Measurements from ENCODE around the gene PDHX. TPM values are rescaled to one million over a fixed set of nuclear protein-coding genes. Genes with fewer than 3 reads are reported as not detected.

The PDHX gene
- polyA plus RNA-seq, 3 donors, result 37.6 to 41.9 (median 40.0) TPM

- DNase-seq (ENCODE audit: low read depth in 3 of 3, low spot score in 2 of 3), result no peak
Measured at GRCh38 chr11:34986883-34987520, 70.6 kb downstream of the PDHX start.

GRCh38 chr11:34987617-34988016 lies 71.2 kb downstream of the PDHX start:
- no peak for DNase-seq (ENCODE audit: low read depth in 3 of 3, low spot score in 2 of 3)

- DNase-seq (ENCODE audit: low read depth in 3 of 3, low spot score in 2 of 3), result no peak
Measured at GRCh38 chr11:34988294-34989255, 72.2 kb downstream of the PDHX start.

- DNase-seq (ENCODE audit: low read depth in 3 of 3, low spot score in 2 of 3), result no peak
Measured at GRCh38 chr11:34990916-34991315, 74.5 kb downstream of the PDHX start.

DNA sequence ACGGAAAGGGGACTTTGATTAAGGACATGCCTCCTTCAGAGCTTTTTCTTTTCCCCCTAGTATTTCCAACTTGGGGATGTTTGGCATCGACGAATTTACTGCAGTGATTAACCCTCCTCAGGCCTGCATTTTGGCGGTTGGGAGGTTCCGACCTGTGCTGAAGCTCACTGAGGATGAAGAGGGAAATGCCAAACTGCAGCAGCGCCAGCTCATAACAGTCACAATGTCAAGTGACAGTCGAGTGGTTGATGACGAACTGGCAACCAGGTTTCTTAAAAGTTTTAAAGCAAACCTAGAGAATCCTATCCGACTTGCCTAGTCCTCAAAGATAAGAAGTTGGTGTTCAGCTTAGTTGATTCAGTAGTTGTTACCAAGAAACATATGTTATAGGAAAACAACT lies 78.4 kb downstream of the PDHX start:
- no peak for DNase-seq (ENCODE audit: low read depth in 3 of 3, low spot score in 2 of 3)

DNA sequence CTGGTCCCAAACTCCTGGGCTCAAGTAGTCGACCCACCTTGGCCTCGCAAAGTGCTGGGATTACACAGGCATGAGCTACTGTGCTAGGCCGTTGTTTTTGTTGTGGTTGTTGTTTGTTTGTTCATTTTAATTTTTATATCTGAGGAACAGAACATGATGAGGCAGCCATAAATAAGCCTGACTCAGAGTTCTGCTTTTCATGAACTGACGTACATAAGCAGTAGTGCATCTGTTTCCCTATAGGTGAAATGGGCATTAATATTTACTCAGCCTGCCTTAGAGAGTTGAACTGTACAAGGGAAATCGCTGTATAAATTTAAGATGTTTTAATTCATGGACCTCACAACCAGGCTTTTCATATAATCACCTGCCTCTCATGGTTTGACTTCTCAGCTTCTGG lies 80.5 kb downstream of the PDHX start:
- DNase-seq (ENCODE audit: low read depth in 3 of 3, low spot score in 2 of 3), result no peak

GRCh38 chr11:34997952-34998528 lies 81.6 kb downstream of the PDHX start:
- DNase-seq (ENCODE audit: low read depth in 3 of 3, low spot score in 2 of 3), result no peak

- DNase-seq (ENCODE audit: low read depth in 3 of 3, low spot score in 2 of 3), result no peak
Measured at GRCh38 chr11:34999453-34999852, 83.0 kb downstream of the PDHX start.

GRCh38 chr11:35003186-35003585 lies 86.8 kb downstream of the PDHX start:
- DNase-seq (ENCODE audit: low read depth in 3 of 3, low spot score in 2 of 3), result no peak

DNA sequence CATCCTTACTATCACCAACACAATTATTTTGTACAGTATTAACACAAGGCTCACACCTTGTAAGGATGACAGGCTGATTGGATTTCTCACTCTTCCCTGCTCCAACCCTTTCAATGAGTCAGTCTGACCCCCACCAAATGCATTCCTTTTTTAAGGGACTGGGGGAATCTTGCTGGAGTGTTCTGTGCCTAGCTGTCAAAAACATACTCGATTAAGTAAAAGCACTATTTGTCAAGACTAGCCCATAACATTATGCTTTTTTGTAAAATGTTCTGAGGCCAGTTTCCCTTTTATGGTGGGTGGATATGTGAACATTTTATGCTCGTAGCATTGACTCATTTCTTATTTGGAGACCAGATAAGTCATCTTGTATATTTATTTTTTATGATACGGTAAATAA lies 87.2 kb downstream of the PDHX start:
- no peak for DNase-seq (ENCODE audit: low read depth in 3 of 3, low spot score in 2 of 3)

- no peak for DNase-seq (ENCODE audit: low read depth in 3 of 3, low spot score in 2 of 3)
Measured at GRCh38 chr11:35005141-35005780, 88.8 kb downstream of the PDHX start.

DNA sequence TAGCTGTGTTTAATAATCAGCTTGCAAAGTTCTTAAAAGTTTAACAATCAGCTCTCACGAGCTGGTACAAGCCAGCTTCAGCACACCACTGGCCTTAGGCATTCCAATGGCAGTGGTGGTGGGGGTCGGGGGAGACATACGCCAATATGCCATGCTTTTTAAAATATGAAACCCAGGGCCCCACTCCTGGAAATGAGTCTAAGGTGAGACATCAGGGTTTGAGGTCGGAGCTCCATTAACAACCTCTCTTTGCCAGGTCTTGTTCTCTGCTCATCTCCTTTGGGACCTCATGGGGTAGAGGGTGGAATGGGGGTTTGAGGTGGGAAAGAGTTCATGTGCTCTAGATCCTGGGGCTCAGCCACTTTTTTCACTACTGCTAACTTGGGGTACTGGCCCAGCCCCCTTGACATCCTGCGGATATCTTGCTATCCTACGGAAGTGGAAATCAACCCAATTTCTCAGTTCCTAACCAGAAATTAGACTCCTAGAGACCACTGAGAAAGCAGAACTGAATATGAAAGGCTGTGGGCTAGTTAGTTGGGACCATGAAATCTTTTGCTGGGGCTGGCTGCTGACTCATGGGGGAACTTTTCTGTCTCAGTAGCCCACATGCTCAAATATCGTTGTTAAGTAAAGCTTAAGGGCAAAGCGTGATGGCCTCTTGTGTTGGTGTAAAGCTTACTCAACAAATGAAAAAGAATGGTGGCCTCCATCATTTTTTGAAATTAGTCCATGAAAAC lies 90.1 kb downstream of the PDHX start:
- DNase-seq (ENCODE audit: low read depth in 3 of 3, low spot score in 2 of 3), result no peak

DNA sequence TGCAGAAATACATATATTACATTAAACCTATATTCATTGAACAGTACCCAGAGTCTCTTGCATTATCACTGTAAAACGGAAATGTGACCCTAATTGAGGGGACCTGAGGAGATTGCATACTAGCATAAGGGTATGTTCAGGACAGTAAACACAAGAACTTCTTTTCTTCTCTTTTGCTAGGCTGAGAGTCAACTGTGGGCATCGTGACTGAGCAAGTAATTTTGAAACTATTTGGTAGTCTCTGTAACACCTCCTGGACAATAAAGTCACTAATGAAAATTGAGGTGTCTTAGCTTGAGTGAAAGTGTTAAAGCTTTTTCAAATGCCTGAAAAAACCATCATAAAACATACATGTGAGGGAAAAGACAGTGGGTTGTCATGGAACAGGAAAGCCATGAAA lies 90.9 kb downstream of the PDHX start:
- no peak for DNase-seq (ENCODE audit: low read depth in 3 of 3, low spot score in 2 of 3)

DNA sequence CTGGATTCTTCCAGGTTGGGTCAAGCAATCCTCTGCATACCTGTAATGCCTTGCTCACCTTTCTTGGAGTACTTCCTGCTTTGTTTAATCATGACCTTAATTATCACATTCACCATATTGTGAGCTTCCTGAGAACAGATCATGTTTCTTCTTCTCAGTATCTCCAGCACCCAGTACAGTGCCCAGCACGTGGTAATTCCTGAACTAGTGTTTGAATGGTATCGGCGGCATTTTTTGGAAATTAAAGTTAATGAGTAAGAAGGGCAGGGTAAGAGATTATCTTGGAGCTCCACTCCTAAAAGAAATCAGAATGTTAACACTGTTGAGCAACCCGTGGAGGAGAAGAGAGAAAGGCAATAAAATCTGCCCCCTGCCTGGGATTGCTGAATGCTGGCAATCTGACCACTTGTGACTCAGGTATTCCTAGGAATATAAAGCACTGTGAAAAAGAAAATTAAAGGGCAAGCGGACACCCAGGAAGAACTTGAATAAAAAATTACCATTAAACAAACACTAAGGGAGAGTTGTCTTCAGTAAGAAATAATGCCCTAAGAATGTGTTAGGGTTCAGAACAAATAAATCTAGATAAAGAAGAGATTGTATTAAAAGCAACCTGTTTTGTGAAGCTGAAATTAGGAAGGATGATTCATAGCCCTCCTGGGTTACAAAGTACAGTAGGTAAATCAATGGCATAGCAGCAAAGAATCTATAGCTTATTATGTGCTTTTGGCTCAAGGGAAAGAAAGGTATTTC lies 92.9 kb downstream of the PDHX start:
- no peak for DNase-seq (ENCODE audit: low read depth in 3 of 3, low spot score in 2 of 3)

DNA sequence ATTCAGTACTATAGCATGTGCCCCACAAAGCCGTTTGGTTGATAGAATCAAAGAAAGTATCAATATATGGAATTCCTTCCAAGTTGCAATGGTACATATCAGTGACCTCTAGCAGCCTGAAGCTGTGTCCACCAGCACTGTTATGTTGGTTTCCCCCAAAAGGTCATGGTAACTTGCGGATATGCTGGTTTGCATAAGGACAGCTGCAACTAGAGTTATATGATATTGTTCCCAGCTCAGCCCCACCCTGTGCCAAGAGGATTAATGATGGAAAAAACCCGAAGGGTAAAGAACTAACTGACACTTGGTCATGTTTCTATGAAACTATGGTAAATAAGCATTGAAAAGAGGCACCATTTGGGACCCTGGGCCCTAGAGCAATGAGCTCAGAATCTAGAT lies 93.5 kb downstream of the PDHX start:
- no peak for DNase-seq (ENCODE audit: low read depth in 3 of 3, low spot score in 2 of 3)

- DNase-seq (ENCODE audit: low read depth in 3 of 3, low spot score in 2 of 3), result no peak
Measured at GRCh38 chr11:35010654-35011053, 94.2 kb downstream of the PDHX start.

- DNase-seq (ENCODE audit: low read depth in 3 of 3, low spot score in 2 of 3), result no peak
Measured at GRCh38 chr11:35011389-35011788, 95.0 kb downstream of the PDHX start.

GRCh38 chr11:35011944-35012343 lies 95.5 kb downstream of the PDHX start:
- DNase-seq (ENCODE audit: low read depth in 3 of 3, low spot score in 2 of 3), result no peak

GRCh38 chr11:35012467-35013191 lies 96.2 kb downstream of the PDHX start:
- no peak for DNase-seq (ENCODE audit: low read depth in 3 of 3, low spot score in 2 of 3)
